ENCODE results near the gene TMEM63C.
"Not testable (repeated sequence)": the region's sequence is repeated elsewhere in the genome, so short reads cannot be mapped to it uniquely, and the experiment has no call there.

TMEM63C gene

GRCh38 chr14:77260199-77260598, 78.6 kb downstream of the TMEM63C start:
- no peak for DNase-seq

- peak; percentile 64 for DNase-seq
Observed at GRCh38 chr14:77260631-77261030, 79.0 kb downstream of the TMEM63C start.

GRCh38 chr14:77264466-77265186, 83.0 kb downstream of the TMEM63C start:
- no peak for DNase-seq

- no peak for DNase-seq
Observed at GRCh38 chr14:77265187-77265515, 83.6 kb downstream of the TMEM63C start.

GRCh38 chr14:77265561-77266335, 84.2 kb downstream of the TMEM63C start:
- no peak for DNase-seq

- DNase-seq: no peak
Observed at GRCh38 chr14:77266336-77266735, 84.7 kb downstream of the TMEM63C start.

- no peak for DNase-seq
Observed at GRCh38 chr14:77267937-77268699, 86.5 kb downstream of the TMEM63C start.

GRCh38 chr14:77268989-77269600, 87.5 kb downstream of the TMEM63C start:
- DNase-seq: no peak

- no peak for DNase-seq
Observed at GRCh38 chr14:77270361-77271112, 88.9 kb downstream of the TMEM63C start.

- DNase-seq: no peak
Observed at GRCh38 chr14:77271113-77271710, 89.6 kb downstream of the TMEM63C start, which contains the start of gene NGB. NGB (minus strand) TSS chr14:77271206; CDS start chr14:77270937, 269 bp downstream.

- DNase-seq: no peak
Observed at GRCh38 chr14:77272261-77272660, 90.7 kb downstream of the TMEM63C start.

- no peak for DNase-seq
Observed at GRCh38 chr14:77273796-77274195, 92.2 kb downstream of the TMEM63C start.

GRCh38 chr14:77275041-77275580, 93.5 kb downstream of the TMEM63C start:
- DNase-seq: no peak

- DNase-seq: no peak
Observed at GRCh38 chr14:77275601-77276017, 94.0 kb downstream of the TMEM63C start.

- no peak for DNase-seq
Observed at GRCh38 chr14:77276295-77276935, 94.8 kb downstream of the TMEM63C start.

GRCh38 chr14:77276959-77277358, 95.4 kb downstream of the TMEM63C start:
- DNase-seq: no peak

- DNase-seq: no peak
Observed at GRCh38 chr14:77278461-77279230, 97.0 kb downstream of the TMEM63C start.

- DNase-seq: no peak
Observed at GRCh38 chr14:77279719-77280118, 98.1 kb downstream of the TMEM63C start.

- not testable (repeated sequence) for DNase-seq
Observed at GRCh38 chr14:77280921-77281320, 99.3 kb downstream of the TMEM63C start.

GRCh38 chr14:77281852-77282410, 100.3 kb downstream of the TMEM63C start:
- DNase-seq: no peak

All from left hindlimb (tissue), 1 donor.